T follicular helper cell (primary cell): ENCODE measurements around the gene UBTD1.
"Not testable (repeated sequence)": the region's sequence is repeated elsewhere in the genome, so short reads cannot be mapped to it uniquely, and the experiment has no call there.

ENCODE experiments used
- DNase-seq: peaks from one replicate; pipeline ENCODE4 v3.0.0-alpha.2; 2020; ENCODE audit warnings: low read depth

The UBTD1 gene

DNA sequence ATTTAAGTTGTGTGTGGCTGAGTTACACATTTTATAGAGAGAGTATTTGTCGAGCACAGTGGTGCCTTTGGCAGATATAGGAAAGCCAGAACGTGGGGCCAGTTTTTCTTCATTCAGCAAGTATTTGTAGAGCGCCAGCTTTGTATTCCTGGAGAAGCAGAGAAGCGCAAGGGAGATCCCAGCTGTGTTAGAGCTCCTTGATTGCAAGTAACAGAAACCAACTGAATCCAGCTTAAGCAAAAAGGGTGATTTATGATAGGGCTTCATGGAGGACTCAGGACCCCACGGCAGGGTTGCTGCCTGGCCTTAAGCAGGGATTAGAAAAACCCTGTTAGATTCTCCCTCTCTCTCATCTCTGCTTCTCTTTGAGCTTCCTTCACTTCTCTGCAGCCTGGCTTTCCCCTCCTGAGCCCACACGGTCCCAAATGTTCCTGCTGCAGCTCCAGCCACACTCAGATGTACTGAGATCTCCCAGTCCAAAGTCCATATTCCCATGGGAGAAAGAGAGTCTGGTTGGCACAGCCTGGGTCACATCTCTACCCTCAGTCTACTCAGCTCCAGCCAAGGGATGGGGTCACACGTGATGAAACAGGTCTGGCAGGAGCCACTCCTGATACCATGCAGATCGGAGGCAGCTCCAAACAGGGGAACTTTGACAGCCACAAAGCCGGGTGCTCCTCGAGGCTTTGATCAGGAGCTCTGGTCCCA is 16.7 kb downstream of the UBTD1 start:
- no peak for DNase-seq

DNA sequence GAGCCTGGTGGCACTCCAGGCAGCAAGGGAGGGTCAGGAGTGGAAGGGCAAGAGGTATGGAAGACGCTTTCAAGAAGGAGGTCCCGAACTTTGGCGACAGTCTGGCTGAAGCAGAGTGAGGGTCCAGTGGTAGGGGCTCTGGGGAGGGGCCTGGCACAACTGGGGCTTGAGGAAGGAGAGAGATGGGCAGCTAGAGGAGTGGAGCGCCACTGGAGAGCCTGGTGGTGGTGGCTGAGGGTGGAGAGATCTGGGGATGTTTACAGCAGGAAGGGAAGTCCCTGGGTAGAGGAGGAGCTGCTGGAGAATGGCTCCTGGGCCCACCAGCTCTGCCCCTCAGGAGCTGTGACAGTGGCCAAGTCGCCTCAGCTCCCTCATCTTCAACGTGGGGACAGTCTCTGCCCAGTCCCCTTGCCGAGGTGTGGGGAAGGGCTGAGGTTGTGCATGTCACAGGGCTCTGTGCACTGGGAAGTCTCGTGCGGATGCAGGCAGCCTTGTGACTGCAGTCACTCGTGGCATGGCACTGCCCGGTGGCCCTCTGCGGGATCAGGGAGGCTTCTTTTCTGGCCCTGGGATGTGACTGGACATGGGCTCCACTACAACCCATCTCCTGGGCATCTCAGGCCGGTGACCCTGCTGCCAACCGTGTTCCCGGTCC is 18.5 kb downstream of the UBTD1 start:
- no peak for DNase-seq

DNA sequence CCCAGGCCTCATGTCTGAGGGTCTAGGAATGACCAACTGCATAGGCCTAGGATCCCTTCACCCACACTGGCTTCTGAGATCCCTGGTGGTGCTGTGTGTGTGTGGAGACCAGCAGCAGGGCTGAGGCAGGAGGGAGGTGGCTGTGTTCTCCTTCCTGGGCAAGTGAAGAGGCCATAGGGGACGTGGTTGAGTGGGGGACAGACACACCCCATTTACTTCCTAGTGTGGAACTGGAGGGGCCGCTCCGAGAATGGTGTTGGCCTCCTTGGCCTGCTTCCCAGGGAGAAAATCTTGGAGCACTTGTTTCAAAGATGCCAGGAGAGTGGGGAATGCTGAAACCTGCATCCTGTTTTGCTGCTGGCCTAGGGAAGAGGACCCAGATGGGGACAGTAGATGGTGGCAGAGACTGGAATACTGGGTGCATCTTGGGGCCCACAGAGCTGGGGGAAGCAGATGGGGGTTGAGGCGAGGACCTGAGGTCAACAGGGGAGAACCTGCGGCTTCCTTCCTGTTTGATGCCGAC is 19.1 kb downstream of the UBTD1 start:
- DNase-seq, result no peak

DNA sequence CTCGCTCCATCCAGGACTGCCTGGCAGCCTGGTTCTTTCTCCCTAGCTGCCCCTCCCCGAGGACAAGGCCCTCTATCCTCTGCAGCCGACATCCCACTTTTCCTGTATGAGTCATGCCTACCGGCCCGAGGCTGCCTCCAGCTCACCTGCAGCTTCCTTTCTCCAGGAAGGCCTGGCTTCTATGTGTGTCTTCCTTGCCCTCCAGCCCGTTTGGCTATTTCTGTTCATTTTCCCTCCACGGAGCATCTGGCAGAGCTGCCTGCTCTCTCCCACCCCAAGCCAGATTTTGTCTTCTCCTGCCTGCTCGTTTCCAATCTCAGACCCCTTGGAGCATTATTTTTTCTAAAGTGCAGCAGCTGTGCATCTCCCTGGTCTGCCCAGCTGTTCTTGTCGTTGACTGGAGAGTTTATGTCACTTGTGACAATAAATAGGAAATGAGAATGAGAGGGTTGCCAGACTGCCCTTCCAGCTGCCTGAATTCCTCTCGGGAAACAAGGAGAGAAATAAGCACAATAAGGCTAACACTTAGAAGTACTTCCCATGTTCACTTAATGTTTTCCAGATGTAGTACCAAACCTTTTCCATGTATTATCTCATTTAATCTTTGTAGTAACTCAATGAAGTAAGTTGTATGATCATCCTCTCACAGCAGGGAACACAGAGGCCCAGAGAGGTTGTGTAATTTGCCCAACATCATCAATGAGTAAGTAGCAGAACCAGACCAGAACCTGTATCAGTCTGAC is 19.7 kb downstream of the UBTD1 start:
- no peak for DNase-seq

DNA sequence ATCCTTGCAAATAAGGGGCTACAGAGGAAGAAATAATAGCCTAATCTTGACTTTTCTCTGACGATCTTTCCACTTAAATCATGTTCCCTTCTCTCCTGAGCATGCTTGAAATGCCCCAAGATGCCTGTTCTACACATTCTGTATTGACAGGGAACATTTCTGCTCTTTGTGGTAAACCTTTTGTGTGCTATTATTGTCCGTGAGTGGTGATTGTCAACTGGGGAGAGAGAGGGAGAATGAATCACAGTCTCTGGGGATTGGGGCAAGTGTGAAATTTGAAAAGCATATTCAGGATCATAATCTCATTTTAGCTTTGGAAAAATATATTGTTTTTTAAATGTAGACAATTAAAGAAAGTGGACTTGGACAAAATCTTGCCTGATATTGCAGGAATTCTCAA is 20.6 kb downstream of the UBTD1 start:
- DNase-seq, result no peak

DNA sequence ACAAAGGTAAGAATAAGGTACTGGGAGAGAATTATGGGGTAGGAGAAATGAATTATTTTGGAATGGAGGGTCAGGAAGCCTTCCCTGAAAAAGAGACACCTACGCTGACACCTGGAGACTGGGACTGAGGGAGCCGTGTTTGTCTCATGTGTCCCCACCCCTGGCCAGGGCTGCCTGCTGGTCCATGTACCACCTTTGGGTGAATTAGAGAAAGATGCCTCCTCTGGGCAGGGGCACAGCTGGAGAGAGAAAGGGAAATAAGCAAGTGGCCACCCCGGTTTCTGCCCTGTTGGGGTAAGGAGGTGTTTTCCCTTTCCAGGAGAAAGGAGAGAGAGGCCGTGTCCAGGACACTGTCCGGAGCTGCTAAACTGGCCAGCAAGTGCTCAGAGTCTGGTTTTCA is 21.8 kb downstream of the UBTD1 start:
- no peak for DNase-seq

DNA sequence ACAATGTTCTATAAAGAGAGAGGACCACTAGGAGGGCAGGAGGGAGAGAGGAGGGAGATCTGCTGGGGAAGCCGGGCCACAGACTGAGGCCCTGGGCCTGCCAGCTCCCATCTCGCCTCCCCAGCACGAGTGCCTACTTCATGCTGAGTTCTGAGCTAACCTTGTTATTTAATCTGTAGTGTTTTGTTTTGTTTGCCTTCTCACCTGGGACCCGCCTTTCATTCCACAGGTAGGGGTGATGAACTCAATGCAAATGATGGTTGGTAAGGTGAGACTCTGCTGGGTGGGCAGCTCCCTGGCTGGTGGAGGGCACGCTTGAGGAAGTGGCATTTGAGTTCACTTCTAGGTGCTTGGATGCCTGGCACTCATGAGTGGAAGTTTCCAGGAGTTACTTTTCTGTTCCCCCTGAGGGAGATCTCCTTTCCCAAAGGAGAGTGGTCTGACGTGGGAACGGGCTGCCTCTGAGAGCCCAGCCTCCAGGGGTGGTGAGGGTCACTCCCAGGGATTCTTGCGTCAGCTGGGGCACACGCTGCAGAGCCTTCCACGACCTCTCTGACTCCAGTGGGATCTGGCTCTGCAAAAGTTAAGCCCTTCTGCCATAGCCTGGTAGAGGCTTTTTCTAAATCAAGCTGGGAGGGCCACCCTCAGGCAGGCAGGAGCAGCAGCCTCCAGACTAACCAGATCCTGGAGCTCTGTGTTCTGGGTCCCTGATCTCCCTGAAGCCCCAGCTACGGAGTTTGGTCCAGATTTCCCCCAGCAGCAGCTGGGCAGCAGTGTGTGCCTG is 22.4 kb downstream of the UBTD1 start:
- no peak for DNase-seq

DNA sequence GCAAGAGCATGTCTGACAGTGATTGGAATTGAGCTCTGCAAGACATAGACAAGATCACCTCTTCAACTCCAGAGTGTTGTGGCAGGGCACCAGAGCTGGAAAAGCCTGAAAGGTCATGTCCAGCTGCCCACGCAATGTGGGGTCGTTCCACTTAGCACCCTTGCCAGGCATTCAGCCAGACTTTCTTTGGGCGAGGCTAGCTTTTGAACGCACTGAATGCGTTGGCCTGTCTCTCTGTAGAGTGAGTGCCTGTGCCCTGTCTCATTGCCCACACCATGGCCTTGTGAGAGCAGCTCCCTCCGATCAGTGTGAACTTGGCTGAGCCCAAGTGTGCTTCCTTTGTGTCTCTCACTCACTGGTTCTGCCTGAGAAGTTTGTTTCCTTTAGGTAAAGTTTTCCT is 23.3 kb downstream of the UBTD1 start:
- DNase-seq, result no peak

DNA sequence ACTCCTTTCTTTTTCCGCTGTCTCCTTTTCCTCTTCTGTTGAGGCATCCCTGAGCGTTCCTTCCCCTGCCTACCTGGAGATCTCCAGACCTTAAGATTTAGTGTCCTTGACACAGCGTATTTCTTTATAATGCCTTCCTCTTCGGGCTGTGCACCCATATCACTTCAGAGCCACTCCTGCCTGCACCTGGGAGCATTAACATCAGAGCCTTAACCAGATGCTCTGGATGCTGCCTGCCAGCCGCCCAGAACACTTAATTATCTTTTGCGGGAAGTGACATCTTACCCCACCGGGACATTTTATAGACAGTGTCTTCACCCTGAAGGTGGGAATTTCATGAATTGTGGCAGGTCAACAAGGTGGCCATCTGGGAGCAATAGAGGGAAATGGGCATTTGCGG is 24.2 kb downstream of the UBTD1 start:
- no peak for DNase-seq

DNA sequence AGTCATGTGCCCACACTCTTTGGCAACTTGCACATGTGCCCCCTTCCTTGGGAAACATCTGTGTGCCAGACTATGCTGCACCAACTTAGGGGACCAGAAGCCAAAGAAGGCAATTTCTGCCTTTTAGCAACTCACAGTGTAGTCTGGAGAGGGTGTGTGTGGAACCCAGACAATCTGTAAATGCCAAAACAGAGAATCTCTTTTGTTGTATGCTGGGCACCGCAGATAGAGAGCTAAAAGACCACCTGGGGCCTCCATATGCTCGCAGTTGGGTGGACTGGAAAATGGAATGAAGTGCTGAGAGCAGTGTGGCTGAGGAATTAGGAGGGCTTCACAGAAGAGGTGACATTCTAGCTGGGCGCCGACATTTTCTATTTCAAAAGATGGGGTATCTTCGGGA is 26.4 kb downstream of the UBTD1 start:
- no peak for DNase-seq

DNA sequence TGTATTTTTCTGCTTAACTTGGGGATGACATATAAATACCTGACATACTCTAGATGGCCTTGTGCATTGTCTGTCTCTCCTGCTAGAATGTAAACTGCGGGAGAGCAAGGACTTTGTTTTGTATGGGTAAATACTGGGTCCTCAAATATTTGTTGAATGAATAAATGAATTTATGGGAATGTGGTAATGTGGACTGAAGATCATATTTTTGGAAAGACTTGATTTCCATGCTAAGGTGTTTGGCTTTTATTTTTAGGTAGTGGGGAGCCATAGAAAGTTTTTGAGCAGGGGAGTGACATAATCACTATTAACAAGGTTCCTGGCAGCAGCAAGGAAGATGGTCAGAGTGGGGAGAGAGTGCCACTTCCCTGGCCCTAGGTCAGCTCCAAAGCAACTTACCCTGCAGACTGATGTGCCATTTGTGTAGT is 27.0 kb downstream of the UBTD1 start:
- DNase-seq, result no peak

DNA sequence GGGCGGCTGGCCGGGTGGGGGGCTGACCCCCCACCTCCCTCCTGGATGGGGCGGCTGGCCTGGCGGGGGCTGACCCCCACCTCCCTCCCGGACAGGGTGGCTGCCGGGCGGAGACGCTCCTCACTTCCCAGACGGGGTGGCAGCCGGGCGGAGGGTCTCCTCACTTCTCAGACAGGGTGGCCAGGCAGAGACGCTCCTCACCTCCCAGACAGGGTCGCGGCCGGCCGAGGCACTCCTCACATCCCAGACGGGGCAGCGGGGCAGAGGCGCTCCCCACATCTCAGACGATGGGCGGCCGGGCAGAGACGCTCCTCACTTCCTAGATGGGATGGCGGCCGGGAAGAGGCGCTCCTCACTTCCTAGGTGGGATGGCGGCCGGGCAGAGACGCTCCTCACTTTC is 30.2 kb downstream of the UBTD1 start:
- DNase-seq, result not testable (repeated sequence)

DNA sequence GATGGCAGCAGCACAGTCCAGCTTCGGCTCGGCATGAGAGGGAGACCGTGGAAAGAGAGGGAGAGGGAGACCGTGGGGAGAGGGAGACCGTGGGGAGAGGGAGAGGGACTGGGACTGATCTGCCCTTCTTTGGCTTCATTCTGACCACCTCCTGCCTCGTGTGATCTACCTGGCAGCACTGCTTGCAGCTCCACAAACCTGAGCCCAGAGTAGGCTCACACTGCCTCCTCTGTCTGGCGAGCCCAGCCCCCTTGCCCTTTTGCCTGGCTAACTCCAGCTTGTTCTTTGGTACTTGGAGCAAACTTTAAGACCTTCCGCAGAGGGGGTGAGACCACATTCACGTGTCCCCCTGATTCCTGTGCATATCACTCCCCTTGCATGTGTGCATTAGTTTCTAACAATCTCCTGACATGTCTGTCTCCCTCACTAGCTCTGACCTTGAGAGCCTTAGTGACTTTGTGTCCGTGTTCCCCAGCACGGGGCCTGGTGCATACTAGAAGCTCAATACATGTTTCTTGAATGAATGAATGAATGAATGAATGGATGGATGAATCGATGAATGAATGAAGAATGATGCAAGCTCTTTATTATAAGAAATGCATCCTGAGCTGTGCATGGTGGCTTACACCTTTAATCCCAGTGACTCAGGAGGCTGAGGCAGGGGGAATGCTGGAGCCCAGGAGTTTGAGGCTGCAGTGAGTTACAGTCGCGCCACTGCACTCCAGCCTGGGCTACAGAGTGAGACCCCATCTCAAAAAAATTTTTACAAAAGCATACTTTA is 31.2 kb downstream of the UBTD1 start:
- no peak for DNase-seq

DNA sequence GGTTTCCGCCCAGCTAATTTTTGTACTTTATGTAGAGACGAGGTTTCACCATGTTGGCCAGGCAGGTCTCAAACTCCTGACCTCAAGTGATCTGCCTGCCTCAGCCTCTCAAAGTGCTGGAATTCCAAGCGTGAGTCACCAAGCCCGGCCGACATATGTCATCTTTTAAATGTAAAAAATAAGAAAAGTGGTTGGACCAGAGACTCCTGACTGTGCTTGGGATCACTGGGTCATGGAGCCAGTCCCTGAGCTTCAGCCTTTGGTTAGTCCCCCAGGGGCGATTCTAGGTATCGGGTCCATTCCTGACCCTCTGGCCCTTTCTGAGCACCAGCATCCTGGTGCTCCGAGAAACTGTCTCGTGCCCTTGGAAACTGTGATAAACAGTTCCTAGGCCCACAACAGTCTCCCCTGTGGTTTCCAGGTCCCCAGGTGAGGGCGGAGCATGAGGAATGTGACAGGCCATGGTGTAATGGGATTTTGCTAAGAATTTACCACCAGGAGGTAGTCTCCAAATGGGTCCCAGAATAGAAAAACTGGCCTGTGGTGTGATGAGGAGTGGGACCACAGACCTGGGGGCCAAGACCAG is 32.8 kb downstream of the UBTD1 start:
- no peak for DNase-seq

DNA sequence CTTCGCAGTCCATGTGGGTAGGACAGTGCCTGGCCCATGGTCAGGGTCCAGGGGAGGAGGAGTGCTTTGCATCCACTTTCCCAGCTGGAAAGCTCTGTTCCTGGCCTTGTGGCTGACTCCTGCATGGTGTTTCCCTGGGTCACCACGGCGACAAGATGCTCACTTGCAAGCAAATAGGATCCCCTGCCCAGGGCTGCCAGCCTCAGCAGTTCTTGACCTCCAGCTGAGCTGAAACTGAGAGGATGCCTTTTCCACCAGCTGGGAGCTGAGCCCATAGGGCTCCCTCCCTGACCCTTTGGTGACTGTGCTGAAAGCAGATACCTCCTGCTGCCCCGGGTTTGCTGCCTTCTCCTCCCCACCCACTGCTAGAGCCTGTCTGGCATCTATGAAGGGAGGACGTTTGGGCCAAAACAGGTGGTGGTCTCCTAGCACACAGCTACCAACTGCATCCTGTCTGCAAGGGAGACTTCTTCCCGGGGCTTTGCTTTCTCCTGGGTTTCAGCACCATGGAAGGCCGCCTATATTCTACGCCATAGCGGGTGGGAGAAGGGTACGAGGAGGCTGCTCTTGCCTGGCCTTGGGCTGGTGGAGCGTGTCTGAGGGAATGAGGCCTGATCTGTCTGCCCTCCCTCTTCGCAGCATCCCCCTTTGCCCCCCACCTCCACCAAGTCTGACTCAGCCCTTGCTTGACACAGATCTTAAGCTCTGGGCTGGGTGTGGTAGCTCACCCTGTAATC is 34.4 kb downstream of the UBTD1 start:
- DNase-seq, result no peak

DNA sequence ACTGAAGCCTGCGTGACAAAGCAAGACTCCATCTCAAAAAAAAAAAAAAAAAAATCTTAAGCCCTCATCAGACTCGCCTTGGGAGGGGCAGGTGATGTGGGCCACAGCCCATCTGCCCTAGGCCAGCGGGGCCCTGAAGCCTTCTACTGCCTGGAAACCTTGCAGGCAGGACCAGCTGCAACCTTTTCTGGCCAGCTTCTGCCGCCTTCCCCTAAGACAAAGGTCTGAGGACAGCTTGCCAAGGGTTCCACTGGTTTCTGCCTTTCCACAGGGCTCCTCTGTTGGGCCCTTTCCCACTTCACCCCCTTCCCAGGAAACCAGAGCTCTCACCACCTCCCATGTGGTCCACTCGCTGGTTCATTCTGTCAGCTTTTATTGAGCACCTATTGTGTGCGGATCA is 35.2 kb downstream of the UBTD1 start:
- DNase-seq, result no peak

DNA sequence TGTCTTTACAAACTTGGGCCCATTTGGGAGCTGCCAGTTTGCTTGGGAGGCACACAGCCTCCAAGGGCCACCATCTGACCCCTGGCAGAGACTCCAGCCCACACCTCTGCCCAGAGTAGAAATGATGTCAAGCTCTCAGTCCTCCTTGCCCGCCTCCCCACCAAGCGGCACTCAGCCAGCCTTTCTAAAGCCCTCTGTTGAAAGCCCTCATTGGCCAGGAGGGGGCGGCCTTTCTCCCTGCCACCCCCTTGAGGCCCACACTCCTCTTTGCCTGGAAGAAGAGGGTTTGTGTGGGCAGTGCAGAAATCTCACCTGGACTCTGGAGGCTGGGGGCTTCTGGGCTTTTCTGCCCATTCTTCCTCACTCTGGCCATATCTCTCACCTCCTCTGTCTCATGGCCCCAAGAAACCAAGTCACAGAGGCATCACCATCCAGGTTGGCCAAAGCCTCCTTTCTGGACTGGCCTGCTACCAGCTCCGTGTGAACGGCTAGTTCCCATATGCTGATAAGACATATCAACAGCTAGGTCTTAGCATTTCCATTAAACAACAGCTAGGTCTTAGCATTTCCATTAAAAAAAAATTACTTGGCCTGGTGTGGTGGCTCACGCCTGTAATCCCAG is 36.1 kb downstream of the UBTD1 start:
- DNase-seq, result no peak

DNA sequence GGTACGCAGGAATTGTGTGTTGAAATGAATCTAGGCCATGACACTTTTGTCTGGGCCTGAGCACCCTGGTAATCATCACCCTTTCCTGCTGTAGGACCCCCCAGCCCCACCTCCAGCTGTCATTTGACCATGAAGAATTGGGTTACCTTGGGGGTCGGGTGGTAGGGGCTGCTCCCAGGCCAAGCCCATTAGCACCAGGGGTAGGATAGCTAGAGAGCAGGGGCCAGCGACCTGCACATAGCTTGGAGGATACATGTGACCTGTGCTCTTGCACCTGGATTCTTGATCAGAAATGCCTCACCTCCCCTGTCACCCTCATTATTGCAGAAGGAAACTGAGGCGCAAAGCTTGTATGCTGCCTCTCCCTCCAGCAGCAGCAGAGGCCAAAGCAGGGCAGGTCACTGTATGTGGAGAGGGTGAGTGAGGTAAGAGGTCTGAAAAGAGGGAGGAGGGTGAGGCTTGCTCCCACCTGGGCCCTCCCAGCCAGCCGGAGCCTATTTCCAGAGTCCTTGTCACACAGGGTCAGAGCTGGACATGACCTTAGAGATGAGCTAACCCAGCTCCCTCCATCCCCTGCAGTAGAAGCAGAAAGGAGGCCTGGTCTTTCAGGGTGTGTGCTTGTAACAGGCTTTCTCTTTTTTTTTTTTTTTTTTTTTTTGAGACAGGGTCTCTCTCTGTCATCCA is 38.6 kb downstream of the UBTD1 start:
- DNase-seq, result no peak

DNA sequence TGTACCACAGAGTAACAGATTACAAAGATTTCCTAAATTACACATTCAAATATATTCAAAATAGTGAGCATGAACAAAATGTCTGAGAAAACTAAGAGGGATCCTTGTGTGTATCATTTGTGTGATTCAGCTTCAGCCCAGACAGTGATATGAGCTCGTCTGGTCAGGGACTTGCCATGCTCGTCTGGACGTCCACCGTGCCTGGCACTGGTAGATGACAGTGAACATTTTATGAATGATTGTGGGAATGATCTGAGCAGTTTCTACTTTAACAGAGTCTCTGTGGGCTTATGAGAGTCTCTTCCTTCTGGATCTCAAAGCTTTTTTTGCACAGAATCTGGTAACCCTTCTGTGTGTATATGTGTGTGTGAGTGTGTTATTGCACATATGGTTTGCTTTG is 39.7 kb downstream of the UBTD1 start:
- DNase-seq, result no peak
